K562 (cell line): ENCODE data around the gene DYRK1A. TPM values are rescaled to one million over a fixed set of nuclear protein-coding genes. Genes with fewer than 3 reads are reported as not detected.
A peak's percentile ranks its signal among the peaks of the same experiment; 100 is the strongest.

Source experiments
- CREB1 ChIP-seq, 2 experiments: sonication (generic) in 1 of 2; formaldehyde crosslinking in 1 of 2; IDR thresholded peaks; 2 replicates each; pipeline versions ENCODE4 v1.6.1 to v1.8.0; 2012 to 2022; ENCODE audit warnings: inconsistent platforms in 1 of 2, mild to moderate bottlenecking in 1 of 2, missing genetic modification reagents in 1 of 2, moderate library complexity in 1 of 2
- HCFC1 ChIP-seq: IDR thresholded peaks from 2 replicates; pipeline ENCODE4 v1.6.1; 2012; ENCODE audit warnings: low read depth, low read length, improper control_type of control experiment
- JUN ChIP-seq, 2 experiments: sonication (generic) in 1 of 2; formaldehyde crosslinking in 1 of 2; IDR thresholded peaks; 2 replicates each; pipeline versions ENCODE4 v1.6.1 to v1.8.0; 2012 to 2022; ENCODE audit warnings: borderline replicate concordance in 2 of 2, mild to moderate bottlenecking in 2 of 2, improper control_type of control experiment in 1 of 2, low read depth in 1 of 2, low read length in 1 of 2, missing genetic modification reagents in 1 of 2
- LCOR ChIP-seq: sonication (generic); formaldehyde crosslinking; IDR thresholded peaks from 2 replicates; pipeline ENCODE4 v1.8.0; 2022; ENCODE audit warnings: mild to moderate bottlenecking, missing genetic modification reagents
- MLX ChIP-seq, 2 experiments: fragments of 450-650 bp in 1 of 2; sonication (generic) in 1 of 2; formaldehyde crosslinking; conservative IDR thresholded peaks; 2 replicates each; pipeline versions ENCODE4 v1.4.0 to v1.8.1; 2020 to 2022; ENCODE audit warnings: mild to moderate bottlenecking in 1 of 2, missing genetic modification reagents in 1 of 2
- NKRF ChIP-seq: fragments of 450-650 bp; IDR thresholded peaks from 2 replicates; pipeline ENCODE4 v1.6.1; 2016; ENCODE audit warnings: borderline replicate concordance
- NONO ChIP-seq, 2 experiments: fragments of 200-400 bp in 1 of 2; fragments of 450-650 bp in 1 of 2; formaldehyde crosslinking in 1 of 2; IDR thresholded peaks; 2 replicates each; pipeline ENCODE4 v1.6.1; 2017; ENCODE audit warnings: low read depth in 2 of 2, mild to moderate bottlenecking in 2 of 2, moderate library complexity in 2 of 2, low read length in 1 of 2
- PATZ1 ChIP-seq: fragments of 250-450 bp; sonication (Bioruptor Pico); IDR thresholded peaks from 2 replicates; pipeline ENCODE4 v1.5.0; 2020; ENCODE audit warnings: mild to moderate bottlenecking, borderline replicate concordance
- RCOR1 ChIP-seq, 2 experiments: IDR thresholded peaks; 2 replicates each; pipeline ENCODE4 v1.6.1; 2012; ENCODE audit warnings: low read depth in 2 of 2, low read length in 2 of 2, borderline replicate concordance in 1 of 2, improper control_type of control experiment in 1 of 2
- RUNX1 ChIP-seq: sonication (generic); IDR thresholded peaks from 2 replicates; pipeline ENCODE4 v1.6.1; 2016; ENCODE audit warnings: antibody characterized with exemption, low read depth
- SETDB1 ChIP-seq: IDR thresholded peaks from one replicate; pipeline ENCODE4 v1.6.1; 2012; ENCODE audit warnings: low read length, control low read depth, inconsistent platforms
- STAT5A ChIP-seq: IDR thresholded peaks from 2 replicates; pipeline ENCODE4 v1.6.1; 2012; ENCODE audit warnings: low read length, inconsistent platforms, borderline replicate concordance
- ZBTB43 ChIP-seq: sonication (generic); formaldehyde crosslinking; IDR thresholded peaks from 2 replicates; pipeline ENCODE4 v1.8.0; 2023; ENCODE audit warnings: mild to moderate bottlenecking, missing genetic modification reagents
- ZNF444 ChIP-seq: fragments of 250-450 bp; sonication (Bioruptor Pico); IDR thresholded peaks from 2 replicates; pipeline ENCODE4 v1.4.0; 2020; ENCODE audit warnings: mild to moderate bottlenecking, moderate library complexity
- ZNF561 ChIP-seq: fragments of 450-650 bp; formaldehyde crosslinking; conservative IDR thresholded peaks from 2 replicates; pipeline ENCODE4 v1.4.0; 2020; ENCODE audit warnings: mild to moderate bottlenecking, moderate library complexity
- ZNF79 ChIP-seq: fragments of 250-450 bp; sonication (Bioruptor Pico); IDR thresholded peaks from 2 replicates; pipeline ENCODE4 v1.4.0; 2020; ENCODE audit warnings: low read depth, mild to moderate bottlenecking, moderate library complexity
- polyA plus RNA-seq, 8 experiments: library from polyadenylated mRNA; depleted of rRNA in 4 of 8; stranded (reverse) in 5 of 8; unstranded in 3 of 8; fragments of >200 nt; fragmentation: Nextera tagmentation in 2 of 8; fragmentation: Illumina TruSeq in 1 of 8; extraction: Ambion mirVana in 2 of 8; extraction: Trizol in 1 of 8; gene quantifications; 2 replicates each; pipeline versions ENCODE4 v1.2.1 to v1.2.3, GENCODE V29; 2011 to 2014; ENCODE audit warnings: inconsistent platforms in 1 of 8, missing spikeins in 1 of 8
- total RNA-seq, 7 experiments: library from RNA; depleted of rRNA in 6 of 7; stranded (reverse); fragments of >200 nt in 6 of 7; fragmentation: Illumina TruSeq in 2 of 7; extraction: Trizol in 2 of 7; gene quantifications; 2 replicates each; pipeline versions ENCODE4 v1.2.1 to v1.2.3, GENCODE V29; 2011 to 2021; ENCODE audit warnings: low replicate concordance in 1 of 7

DYRK1A gene
- total and polyA plus RNA-seq, 9 of the 15 experiments (the other 6 are each of a cell fraction or from before 2014, with no cell fraction given) = 3.7 to 64.8 (median 42.3) TPM

- no peak for TF ChIP-seq ZNF444 (CRISPR knock-in tag)
- TF ChIP-seq PATZ1 (CRISPR knock-in tag) = 0 out of 2 replicates have a peak, but pooled peaks have one; percentile 75
- TF ChIP-seq ZNF79 (CRISPR knock-in tag) = no peak; the same call in 1 of the 2 replicates
- no peak; the same call in 1 of the 2 replicates for TF ChIP-seq NKRF
- peak; percentile 53 to 79; a peak in 2 of 4 replicates for TF ChIP-seq NONO (IDR thresholded peaks at IDR 0.05; ENCODE audit: low read depth in 2 of 2, low read length in 1 of 2)
- TF ChIP-seq RUNX1 = no peak
- TF ChIP-seq HCFC1 = peak; percentile 56
- TF ChIP-seq LCOR (CRISPR knock-in tag) = peak; percentile 93
- TF ChIP-seq STAT5A = no peak
- peak; percentile 58 for TF ChIP-seq SETDB1
- peak in 1 of 2 experiments; percentile 17; a peak in 2 of 4 replicates for TF ChIP-seq MLX (CRISPR knock-in tag; conservative IDR thresholded peaks at IDR 0.05)
- TF ChIP-seq ZBTB43 (CRISPR knock-in tag) = peak; percentile 90; the same call in 1 of the 2 replicates
- TF ChIP-seq RCOR1 (IDR thresholded peaks at IDR 0.05; ENCODE audit: borderline replicate concordance in 1 of 2, low read depth in 2 of 2, low read length in 2 of 2) = peak in 1 of 2 experiments; percentile 38; a peak in 1 of 4 replicates
- no peak for TF ChIP-seq ZNF561 (CRISPR knock-in tag)
- TF ChIP-seq CREB1 (IDR thresholded peaks at IDR 0.05) = peak; percentile 75
- peak; percentile 82 for TF ChIP-seq CREB1 (CRISPR knock-in tag; IDR thresholded peaks at IDR 0.05)
- peak; percentile 79; the same call in 1 of the 2 replicates for TF ChIP-seq JUN (IDR thresholded peaks at IDR 0.05; ENCODE audit: borderline replicate concordance, low read depth, low read length)
- peak; percentile 87; the same call in 1 of the 2 replicates for TF ChIP-seq JUN (CRISPR knock-in tag; IDR thresholded peaks at IDR 0.05; ENCODE audit: borderline replicate concordance)
These were observed 197.2 kb downstream of the DYRK1A start (continued) for GRCh38 chr21:37563641-37564340.
